SH-SY5Y (cell line): Measurements from ENCODE around the gene E2F8.

ENCODE experiments used
- GATA2 ChIP-seq: IDR thresholded peaks from 2 replicates; pipeline ENCODE4 v1.6.1; 2011; ENCODE audit warnings: mild to moderate bottlenecking, low read depth, low read length
- GATA3 ChIP-seq: IDR thresholded peaks from 2 replicates; pipeline ENCODE4 v1.6.1; 2011; ENCODE audit warnings: low read depth, mild to moderate bottlenecking, low read length, moderate library complexity

DNA sequence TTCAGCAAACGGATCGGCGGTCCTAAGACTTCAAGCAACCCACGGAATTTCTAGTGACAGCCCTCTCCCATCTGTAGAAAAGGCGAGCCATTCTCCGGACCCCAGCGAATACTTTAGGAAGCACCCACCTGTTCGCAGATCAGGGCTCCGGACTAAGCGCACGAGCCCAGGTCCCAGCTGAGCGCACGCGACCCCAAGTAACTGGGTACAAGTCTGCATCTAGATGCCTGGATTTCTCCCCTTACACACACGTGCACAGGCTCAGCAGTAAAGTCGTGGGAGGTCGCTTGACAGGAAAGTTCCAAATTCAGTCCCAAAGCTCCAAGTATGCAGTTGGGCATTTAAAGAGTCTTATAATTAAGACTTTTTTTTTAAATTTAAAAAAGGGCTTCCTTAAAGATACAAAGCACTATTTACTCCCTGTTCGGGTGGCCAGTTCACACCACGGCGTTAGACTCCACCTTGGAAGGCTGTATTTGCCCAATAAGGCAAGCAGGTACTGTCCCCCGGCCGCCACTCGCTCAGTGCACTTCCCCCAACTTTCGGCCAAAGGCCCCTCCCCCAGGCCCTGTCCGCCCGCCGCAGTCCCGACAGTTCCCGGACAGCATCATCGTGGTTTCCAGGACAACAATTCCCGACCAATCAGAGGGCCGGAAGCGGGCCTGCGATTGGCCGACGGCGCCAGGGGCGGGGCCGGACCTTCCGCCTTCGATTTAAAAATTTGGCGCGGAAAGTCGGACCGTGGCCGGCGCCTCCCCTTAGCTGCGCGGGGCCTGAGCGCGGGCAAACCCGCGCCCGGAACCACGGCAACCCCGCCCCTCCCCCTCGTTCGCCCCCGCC, at the start of gene E2F8:
- TF ChIP-seq GATA3 (no peak), GATA2 (no peak)
